Mucosa of descending colon (tissue), 3 donors: ENCODE measurements around the gene MYEF2. TPM values are rescaled to one million over a fixed set of nuclear protein-coding genes. Genes with fewer than 3 reads are reported as not detected.
A peak's percentile ranks its signal among the peaks of the same experiment; 100 is the strongest.

ENCODE experiments used
- ATAC-seq: fragments of 200-7000 bp; cut with Tn5 transposase; one replicate; pipeline ENCODE4 v1.9.1; 2020; ENCODE audit warnings: mild to moderate bottlenecking, moderate library complexity
- DNase-seq, 3 donors: peaks; one replicate each; pipeline ENCODE4 v3.0.0-alpha.2; 2020
- H3K36me3 ChIP-seq: fragments of 200-600 bp; one replicate; pipeline ENCODE4 v1.8.0; 2021; ENCODE audit warnings: low read depth, mild to moderate bottlenecking
- H3K4me1 ChIP-seq: fragments of 200-600 bp; one replicate; pipeline ENCODE4 v1.8.0; 2021; ENCODE audit warnings: low read depth, mild to moderate bottlenecking
- H3K4me3 ChIP-seq: fragments of 200-600 bp; one replicate; pipeline ENCODE4 v1.8.0; 2021; ENCODE audit warnings: mild to moderate bottlenecking
- H3K9me3 ChIP-seq: fragments of 200-600 bp; one replicate; pipeline ENCODE4 v1.8.0; 2021; ENCODE audit warnings: mild to moderate bottlenecking
- intact Hi-C, 2 donors: fragments of 100-400 bp; cut with DNase I in 1 of 2; cut with micrococcal nuclease in 1 of 2; formaldehyde crosslinking; loops; one replicate each; pipeline versions ENCODE4 v1.11.0 to v1.11.1; 2022; cut with DNase I, micrococcal nuclease
- total RNA-seq, 3 donors: library from RNA; stranded (reverse); fragmentation: NEBNext Ultra II Directional in 2 of 3; extraction: Animal tissue kit (Norgen Biotek cat#: 25700) in 2 of 3; gene quantifications; one replicate each; pipeline versions ENCODE4 v1.2.1 to v1.2.4, GENCODE V29; 2021 to 2023
- TF ChIP-seq, protein P1 (sequence below): fragments of 200-600 bp; IDR thresholded peaks from one replicate; pipeline ENCODE4 v1.8.0; 2022; ENCODE audit warnings: antibody characterized with exemption, mild to moderate bottlenecking
- donor health status: DM: no; HTN: no; CAD: no; lungs with moderate emphysema.
- donor health status: DM: no; HTN: no; CAD: no.
- donor health status: DM: no; HTN: yes; CAD: no.

The MYEF2 gene
- total RNA-seq, 3 donors from 2014 or later = 9.5 to 29.6 (median 14.0) TPM

DNA sequence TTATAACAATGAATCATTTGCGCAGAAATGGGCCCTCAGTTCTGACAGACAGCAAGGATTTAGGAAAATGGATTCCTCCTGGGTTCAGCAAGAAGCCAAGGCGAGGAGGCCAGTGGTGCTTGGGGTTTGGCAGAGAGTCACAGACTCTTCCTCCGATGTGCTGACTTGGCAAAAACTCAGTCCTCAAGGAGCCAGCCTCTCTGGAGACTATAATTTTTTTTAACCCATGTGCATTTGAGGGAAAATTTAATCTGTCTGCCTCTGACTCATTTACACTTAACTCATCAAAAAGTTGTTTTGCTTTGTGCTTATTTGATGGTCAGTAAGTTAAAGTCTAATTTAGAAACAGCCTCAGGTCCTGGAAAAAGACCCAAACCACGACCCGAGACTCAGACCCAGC lies 91.5 kb downstream of the MYEF2 start:
- no peaks in the 10 kb centered on the region for H3K9me3 ChIP-seq
- intact Hi-C loops = no loop called here
- TF ChIP-seq, protein P1, sequence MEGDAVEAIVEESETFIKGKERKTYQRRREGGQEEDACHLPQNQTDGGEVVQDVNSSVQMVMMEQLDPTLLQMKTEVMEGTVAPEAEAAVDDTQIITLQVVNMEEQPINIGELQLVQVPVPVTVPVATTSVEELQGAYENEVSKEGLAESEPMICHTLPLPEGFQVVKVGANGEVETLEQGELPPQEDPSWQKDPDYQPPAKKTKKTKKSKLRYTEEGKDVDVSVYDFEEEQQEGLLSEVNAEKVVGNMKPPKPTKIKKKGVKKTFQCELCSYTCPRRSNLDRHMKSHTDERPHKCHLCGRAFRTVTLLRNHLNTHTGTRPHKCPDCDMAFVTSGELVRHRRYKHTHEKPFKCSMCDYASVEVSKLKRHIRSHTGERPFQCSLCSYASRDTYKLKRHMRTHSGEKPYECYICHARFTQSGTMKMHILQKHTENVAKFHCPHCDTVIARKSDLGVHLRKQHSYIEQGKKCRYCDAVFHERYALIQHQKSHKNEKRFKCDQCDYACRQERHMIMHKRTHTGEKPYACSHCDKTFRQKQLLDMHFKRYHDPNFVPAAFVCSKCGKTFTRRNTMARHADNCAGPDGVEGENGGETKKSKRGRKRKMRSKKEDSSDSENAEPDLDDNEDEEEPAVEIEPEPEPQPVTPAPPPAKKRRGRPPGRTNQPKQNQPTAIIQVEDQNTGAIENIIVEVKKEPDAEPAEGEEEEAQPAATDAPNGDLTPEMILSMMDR = no peak
- no peak for ATAC-seq
- no peaks in the 10 kb centered on the region for H3K36me3 ChIP-seq
- peaks cover 7% of the 10 kb centered on the region for H3K4me1 ChIP-seq
- H3K4me3 ChIP-seq = no peak overlapping the region
- DNase-seq = peak in 1 of 3 donors; percentile 8

DNA sequence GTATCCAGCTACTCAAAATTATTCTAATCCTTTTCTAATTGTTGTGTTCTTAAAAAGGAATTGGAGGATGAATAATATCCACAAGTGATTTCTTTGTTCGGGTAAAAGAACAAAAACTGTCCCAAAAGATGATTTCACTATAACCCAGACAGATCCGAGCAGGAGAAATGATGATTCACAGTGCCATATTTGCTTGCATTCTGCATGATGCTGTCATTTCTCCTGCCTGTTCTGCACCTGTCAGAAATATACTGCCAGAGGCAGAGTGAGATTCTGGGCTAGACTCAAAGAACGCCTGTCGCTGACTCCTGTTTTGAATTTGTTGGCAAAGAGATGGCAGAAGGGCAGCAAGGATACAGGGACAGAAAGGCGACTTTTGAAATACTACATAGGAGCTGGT lies 92.0 kb downstream of the MYEF2 start:
- ATAC-seq (no peak), DNase-seq (no peak)
- TF ChIP-seq, protein P1 = no peak
- H3K9me3 ChIP-seq = no peaks in the 10 kb centered on the region
- H3K4me3 ChIP-seq = no peak overlapping the region
- no peaks in the 10 kb centered on the region for H3K36me3 ChIP-seq
- peaks cover 7% of the 10 kb centered on the region for H3K4me1 ChIP-seq
- intact Hi-C loops = no loop called here

DNA sequence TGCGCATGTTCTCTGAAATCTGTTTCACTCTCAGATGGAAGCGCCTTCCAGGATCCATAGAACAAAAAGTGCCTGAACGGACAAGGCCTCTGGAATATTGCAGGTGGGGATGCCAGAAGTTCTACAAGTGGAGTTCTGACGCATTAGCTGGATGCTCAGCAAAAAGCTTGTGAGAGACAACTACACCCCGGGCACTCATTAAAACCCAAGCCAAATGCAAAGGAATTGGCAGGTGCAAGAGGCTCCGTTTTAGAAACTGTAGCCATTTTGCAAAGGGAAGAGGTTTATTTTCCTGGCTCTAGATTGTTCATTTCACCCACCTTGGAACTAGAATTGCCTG lies 92.5 kb downstream of the MYEF2 start:
- Histone ChIP-seq H3K4me3 (no peak overlapping the region), H3K9me3 (no peaks in the 10 kb centered on the region), H3K4me1 (peaks cover 7% of the 10 kb centered on the region), H3K36me3 (no peaks in the 10 kb centered on the region)
- DNase-seq (no peak), ATAC-seq (no peak)
- intact Hi-C loops = no loop called here
- TF ChIP-seq, protein P1 = no peak

DNA sequence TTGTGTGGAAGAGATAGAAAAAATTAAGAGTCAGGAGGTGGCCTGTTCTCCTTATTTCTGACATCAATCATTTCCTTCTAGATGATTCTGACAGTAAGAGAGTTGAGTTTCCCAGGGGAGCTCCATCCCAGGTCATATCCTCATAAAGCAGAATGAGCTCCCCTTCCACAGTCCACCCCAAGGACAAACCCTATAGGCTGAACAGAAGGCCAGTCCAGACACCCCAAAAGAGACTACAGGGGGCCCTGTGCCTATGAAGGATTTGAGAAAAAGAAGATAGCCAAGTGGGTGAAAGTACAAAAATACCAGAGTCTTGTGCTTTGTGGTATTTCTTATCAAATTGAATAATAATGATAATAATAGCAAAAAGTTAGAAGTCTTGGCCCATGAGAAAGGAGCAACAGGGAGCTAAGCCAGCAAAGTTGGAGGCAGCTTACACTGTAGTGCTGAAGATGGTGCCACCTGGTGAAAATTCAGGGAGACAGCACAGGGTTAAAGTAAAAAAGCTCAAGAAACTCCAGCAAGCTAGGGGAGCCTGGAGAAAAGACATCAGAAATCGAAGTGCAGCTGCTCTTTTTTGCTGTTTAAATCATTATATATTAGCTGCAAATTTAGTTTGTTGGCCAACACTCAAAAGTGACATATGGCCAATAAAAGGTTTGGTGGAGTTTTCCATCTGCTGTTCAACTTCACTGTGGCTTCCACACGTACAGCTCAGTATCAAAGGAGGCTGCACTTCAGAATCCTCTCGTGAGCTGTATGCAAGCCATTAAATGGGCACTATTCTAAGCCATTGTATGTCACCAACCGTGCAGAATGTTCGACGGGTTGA lies 93.1 kb downstream of the MYEF2 start:
- peak; percentile 59 for ATAC-seq

More for the DNA sequence above, 93.1 kb downstream of the MYEF2 start:
- DNase-seq = peak in 1 of 3 donors; percentile 33
- intact Hi-C loops = no loop called here
- TF ChIP-seq, protein P1 = no peak
- H3K36me3 ChIP-seq = no peaks in the 10 kb centered on the region
- no peaks in the 10 kb centered on the region for H3K9me3 ChIP-seq
- H3K4me1 ChIP-seq = peaks cover 4% of the 10 kb centered on the region
- H3K4me3 ChIP-seq = no peak overlapping the region

Other genes with a start within 250 kb of the MYEF2 start
- not detected for gene SLC24A5, start 57.3 kb downstream of the MYEF2 start, total RNA-seq
- gene CTXN2, start 13.4 kb upstream of the MYEF2 start, total RNA-seq = under 1 TPM in 1 of 3 donors, not detected in 2; 0.16 TPM
- gene SLC12A1, start 28.0 kb upstream of the MYEF2 start, total RNA-seq = not detected
- gene DUT, start 153.1 kb upstream of the MYEF2 start, total RNA-seq = 10 to 100 TPM; 46.3 to 81.6 (median 69.4) TPM